Stimulated activated CD8-positive, alpha-beta memory T cell treated with anti-CD3 and anti-CD28 coated beads, Interleukin-15, amount 100 ng/mL, for 4 hours (primary cell): Measurements from ENCODE around the gene BACH2.

Source experiments
- DNase-seq, 2 donors: peaks; one replicate each; pipeline ENCODE4 v3.0.0-alpha.2; 2020; ENCODE audit warnings: low read depth in 2 of 2

The BACH2 gene

DNA sequence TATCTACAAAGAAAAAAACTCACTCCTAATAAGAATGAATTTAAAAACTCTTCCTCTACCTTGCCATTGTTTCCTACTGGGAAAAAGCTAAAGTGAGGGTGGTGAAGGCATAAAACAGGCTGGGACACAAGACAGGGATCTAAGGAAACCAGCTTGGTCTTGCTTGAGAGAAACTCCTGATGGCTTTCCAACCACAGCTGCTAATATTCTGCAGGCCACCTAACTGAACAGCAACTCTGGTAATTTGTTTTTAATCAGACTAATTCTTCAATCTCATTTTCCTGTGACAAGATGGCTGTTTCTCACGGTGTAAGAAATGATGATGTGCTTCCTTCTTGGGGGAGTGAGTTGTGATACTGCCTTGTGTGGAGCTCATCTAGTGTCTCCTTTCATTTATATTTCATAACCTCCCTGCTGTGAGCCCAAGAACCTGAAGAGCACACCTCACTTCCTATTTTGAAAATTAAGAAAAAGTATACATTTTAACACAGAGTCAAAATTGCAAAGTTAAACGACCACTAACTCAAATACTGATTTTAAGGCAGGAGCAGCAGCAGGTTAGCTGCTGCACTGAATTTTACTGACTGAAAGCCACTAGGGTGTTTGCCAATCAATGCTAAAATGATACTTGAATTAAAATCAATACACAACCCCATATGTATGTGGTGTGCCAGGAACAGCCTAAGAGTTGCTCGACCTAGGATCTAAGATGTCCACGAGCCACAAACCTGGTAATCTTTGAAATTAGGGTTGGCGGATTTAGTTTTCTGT is 58.0 kb downstream of the BACH2 start:
- DNase-seq: no peak

DNA sequence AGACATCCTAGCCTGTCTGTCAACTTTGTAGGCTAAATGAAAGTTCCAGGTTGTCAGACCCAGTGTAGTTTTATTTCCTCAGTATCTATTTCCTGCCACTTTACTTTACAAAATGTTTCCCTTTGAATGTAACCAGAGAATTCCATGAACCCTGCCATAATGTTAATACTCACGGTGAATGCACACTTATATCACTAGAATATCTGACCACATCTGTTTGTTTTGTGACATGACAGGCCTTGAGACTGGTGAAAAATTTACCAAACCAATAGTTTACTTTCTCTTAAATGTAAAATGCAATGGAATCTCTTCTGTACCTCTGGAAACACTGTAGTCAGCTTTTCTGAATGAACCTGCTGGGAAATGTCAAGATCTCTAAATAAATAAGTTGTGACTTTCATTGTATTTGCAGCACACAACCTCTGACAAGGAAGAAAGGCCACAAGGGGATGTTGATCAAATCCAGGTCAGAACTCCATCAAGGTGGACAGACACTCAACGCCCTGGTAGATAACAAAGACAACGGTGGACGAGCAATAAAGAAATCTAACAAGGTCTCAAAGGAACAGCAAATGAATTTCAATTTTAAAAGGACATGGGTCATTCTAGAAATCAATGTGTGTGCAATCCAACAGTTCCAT is 59.2 kb downstream of the BACH2 start:
- no peak for DNase-seq

DNA sequence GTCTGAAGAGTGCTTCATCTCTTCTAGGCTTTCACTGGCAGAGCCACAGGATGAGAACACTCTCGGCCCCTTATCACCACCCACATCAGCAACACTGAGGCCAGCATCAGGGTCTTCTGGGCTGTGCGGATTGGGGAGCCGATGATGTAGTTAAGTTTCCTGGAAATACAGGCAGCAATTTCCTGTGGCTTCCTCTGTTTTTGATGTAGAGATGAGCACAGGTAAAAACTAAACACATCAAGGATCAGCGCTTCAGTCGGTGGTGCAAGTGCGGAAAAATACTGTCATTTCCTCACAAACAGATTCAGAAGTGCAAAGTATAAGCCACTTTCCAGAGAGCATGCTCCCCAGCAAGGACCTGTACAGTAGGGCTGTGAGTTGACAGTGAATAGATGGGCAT is 62.6 kb downstream of the BACH2 start:
- peak; percentile 50 to 79 for DNase-seq

DNA sequence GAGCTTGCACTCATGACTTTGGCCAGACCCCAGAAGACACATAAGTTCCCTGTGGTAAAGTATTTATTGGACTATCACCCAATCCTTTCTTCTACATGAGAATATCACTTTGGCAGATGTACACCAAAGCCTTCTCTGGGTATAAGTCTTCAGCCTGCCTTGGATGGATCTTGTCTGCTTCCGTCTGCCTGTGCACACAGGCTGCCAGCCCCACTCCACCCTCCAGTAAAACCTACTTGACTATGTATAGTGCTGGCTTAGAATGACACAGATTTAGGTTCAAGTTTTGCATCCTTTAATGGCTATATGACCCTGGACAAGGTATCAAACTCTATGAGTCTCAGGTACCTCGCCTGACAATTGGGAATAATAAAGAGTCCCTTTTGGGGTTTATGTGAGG is 63.4 kb downstream of the BACH2 start:
- DNase-seq: no peak

DNA sequence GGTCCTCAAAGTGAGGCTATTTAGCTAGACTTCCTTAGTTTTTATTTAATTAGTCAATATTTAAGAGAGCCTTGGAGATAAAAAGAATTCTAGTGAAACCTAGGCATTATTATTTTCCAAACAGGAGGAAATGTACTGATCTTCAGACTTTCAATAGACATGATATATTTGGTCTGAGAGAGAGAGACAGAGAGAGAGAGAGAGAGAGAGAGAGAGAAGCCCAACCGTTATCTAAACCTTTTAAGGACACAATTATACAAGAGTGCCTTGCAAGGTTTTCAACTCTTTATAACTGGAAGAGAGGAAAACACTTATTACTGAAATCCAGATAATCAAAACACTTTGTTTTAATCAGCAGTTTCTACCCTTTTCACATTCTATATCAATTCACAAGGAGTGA is 64.8 kb downstream of the BACH2 start:
- no peak for DNase-seq

DNA sequence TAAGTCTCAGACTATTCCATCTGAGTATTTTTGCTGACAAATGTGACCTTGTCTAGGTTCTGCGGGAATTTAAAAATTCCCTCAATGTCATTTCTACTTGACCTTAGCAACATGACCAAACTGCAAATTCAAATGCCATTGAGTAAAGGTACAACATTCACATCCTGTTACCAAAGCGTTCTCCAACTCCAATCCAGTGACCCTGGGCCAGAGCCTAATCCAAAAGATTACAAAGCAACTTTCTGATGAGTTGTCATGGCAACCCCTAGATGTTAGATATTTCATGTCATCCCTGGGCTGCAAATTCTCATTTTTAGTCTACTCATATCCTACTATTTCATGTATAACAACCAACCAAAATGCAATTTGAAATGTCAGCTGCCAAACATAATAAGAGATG is 65.3 kb downstream of the BACH2 start:
- DNase-seq: no peak

DNA sequence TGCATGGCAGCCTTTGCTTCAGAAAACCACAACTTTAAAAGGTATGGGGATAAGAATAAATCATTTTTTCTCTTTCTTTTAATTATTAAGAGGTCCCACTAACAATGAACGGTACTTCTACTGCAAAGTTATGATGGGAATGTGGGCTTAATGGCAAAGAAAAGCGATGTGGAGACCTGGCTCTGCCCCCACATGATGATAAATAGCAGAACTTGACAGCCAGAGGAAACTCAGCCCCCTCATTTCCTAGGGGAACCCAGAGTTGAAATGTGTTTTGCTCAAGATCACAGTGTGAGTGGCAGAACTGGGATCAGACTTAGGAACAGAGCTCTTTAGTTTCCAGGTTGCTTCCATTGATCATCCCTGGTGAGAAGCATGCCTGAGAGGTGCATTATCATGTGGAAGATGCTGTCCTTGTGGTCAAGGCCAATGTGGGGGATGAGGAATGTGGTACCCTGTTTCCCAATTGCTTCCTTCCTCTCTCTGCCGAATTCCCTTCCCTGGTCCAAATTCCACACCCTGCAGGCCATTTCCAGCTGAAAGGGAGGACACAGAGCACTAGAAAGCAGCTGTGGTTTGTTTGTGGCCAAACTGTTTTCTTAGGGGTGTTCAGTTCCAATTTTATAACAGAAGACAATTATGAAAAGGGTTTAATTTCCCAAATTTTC is 66.0 kb downstream of the BACH2 start:
- DNase-seq: no peak

DNA sequence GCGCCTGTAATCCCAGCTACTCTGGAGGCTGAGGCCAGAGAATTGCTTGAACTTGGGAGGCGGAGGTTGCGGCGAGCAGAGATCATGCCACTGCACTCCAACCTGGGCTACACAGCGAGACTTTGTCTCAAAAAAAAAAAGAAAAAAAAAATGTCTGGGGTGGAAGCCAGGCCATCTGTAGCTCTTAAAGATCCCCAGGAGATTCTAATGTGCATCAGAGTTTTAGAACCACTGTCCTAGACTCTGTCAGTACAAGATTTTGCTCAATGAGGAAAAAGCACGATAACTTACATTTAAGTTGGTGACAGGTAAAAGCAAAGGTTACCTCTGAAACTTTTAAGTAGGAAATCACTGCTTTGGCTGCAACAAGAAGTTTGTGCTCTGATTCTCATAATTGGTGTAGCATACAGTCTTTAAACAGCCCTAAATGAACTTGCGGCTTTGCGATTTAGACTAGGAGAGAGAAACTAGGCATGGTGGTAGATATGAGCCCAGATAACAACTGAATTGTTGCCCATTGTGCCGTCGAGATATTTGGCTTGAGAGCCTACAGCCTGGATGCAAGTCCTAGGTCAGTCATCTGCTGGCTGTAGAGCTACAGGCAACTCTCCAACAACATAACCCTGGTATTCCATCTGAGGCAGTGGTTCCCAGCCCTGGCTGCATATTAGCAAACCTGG is 67.2 kb downstream of the BACH2 start:
- no peak for DNase-seq

DNA sequence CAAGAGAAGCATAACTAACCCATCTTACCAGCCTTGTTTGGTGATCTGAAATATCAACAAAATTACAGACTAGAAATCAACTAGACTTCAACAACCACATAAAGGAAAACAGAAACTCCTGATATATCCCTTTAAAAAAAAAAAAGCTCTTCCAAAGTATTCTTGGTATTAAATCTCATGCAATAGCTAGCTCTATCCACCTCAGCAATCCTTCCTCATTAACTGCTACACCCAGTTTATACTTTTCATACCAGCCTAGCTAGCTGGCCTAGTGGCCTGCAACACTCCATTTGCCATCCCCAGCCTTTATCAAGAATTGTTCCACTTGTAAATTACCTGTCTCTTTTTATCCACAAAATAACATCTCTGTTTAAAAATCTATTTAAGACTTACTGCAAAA is 69.0 kb downstream of the BACH2 start:
- no peak for DNase-seq

DNA sequence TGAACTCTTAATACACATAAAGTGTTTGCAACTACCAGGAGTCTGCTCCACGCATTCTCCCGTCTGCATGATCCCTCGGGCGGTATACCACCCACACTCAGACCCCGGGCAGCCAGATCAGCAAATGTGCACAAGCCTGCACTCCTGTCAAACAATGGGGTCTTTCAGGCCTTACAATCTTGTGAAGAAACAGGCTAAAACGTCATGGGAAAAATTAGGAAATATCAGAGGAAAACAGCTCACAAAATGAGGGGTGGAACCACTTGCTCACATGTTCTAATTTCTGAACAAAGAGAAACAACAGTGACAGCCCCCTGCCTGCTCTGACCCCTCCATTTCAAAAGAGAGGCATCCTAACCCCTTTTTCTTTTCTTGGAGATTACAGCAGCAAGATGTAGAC is 69.4 kb downstream of the BACH2 start:
- no peak for DNase-seq

DNA sequence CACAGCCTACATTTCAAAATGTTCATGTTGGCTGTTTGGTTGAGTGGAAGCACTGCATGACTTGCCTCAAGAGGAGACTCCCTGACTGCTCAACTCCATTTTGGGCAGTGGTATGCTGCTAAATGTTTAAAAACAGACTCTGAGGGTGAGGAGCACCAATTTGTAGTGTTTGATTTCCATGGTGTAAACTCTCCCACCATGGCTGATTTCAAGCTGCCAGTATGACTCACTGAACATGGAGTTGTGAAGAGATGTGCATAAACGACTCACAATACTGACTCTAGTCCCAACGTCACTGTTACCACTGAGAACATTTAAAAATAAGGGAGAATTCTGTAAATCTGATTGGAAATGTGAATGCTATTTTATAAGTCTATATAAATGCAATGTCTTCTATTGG is 70.4 kb downstream of the BACH2 start:
- DNase-seq: no peak

DNA sequence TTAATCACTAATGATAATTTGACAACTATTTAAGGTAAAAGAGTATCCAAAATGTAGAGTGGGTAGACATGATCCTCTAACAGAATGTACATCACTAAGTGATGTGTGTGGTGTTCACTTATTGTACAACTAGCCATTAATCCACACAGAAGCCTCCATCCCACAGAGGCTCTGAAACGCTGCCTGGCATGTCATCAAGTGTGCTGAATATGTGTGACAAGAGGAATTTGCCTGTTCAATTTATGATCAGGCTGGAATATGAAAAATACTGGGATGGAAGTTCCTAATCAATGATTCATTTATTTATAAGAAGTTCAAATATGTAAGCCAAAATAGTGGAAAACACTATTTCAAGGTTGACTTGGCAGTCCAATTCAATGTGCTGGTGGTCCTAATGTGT is 72.4 kb downstream of the BACH2 start:
- no peak for DNase-seq

DNA sequence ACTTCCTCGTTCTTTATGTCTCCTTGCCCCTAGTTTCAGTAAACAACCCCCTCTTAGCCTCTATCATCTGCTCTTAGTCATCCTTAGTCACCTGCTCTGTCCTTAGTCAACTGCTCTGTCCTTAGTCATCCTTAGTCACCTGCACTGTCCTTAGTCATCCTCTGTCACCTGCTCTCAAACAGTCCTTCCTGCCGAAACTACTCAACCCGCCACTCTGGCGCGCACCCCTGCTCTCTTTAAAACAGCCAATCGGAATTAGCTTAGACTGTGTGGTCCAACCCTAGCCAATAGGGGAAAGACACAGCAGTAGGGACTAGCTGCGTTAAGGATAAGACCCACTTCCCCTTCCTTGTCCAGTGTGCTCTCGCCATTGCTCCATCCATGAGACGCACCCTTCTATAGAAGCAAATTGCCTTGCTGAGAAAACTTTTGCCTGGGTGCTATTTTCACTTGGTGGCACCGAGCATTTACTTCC is 73.9 kb downstream of the BACH2 start:
- DNase-seq: peak in 1 of 2 donors; percentile 43

DNA sequence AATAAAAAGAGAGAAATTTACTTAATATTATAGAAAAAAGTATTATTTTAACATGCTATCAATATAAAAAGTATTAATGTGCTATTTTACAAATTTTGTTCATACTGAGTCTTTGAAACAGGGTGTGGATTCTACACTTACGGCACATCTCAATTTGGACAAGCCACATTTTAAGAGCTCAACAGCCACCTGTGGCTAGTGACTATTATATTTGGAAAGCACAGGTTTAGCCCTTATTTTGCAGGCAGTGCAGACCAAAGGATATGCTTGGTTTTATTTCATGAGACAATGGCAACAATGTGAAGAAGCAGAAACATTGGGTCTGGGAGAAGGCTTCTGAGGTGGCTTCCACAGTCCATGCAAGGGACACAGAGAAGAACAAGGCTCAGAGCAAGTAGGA is 74.6 kb downstream of the BACH2 start:
- no peak for DNase-seq

DNA sequence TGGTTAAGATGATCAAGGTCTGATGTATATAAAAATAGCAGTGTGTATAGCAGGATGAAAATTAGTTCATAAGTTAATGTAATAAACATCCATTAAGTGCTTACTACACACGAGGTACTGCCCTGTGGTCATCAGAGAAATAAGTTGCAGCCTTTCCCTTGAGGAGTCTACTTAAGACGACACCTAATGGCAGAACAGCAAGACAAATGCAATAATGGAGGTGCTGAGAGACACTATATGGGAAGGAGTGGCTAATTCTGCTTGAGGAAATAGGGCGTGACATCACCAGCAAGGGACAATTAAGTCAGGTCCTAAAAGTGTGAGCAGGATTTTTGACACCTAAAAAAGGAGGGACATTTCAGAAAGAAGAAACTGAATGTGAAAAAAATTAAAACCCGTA is 75.2 kb downstream of the BACH2 start:
- no peak for DNase-seq

DNA sequence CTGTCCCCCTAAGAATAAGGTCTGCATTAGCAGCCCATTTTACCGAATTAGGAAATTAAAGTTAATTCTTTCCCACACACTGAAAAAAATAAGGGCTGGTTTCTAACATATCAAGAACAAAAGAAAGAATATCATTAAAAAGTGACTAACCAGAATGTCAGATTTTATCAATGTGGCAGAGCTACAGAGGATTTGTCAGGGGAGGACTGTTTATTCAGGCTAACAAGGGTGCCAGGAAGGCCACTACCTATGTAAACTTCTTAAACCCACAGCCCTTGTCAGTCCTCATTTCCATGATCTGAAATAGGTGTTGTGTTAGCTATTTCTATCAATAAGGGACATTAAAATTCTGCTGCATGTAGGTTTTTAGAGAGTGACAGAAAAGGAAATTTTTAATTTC is 76.4 kb downstream of the BACH2 start:
- no peak for DNase-seq

DNA sequence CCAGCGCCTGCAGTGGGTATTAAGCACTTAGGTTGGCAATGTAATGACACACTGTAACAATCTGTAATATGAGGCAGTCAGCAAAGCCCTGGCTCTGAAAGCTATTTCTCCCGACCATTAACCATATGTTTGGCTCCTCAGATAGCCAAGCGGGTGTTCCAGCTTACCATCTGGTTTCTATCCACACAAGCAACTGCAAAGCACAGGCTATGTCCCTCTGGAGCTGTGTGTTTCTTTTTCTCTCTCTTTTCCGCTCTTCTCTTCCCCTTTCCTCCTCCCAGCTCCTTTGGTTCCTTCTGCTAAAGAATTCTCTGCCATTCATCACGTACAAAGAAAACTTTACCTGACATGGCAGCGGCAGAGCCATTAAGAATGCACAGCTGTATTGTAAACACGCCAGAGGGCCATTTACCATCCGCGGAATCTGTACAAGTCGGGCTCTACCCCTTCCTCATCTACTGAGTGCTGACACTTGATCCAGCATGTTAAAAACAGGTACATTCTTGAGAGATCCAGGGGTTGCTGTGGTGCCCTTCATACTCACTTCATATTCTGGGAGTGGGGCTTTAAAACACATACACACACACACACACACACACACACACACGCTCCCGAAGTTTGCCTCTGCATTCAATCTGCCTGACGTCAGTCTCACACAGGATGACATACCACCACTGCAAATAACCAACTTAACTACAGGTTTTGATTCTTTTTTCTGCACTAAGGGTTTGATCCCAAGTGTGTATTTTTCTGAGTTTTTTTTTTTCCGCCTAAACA is 77.2 kb downstream of the BACH2 start:
- no peak for DNase-seq

DNA sequence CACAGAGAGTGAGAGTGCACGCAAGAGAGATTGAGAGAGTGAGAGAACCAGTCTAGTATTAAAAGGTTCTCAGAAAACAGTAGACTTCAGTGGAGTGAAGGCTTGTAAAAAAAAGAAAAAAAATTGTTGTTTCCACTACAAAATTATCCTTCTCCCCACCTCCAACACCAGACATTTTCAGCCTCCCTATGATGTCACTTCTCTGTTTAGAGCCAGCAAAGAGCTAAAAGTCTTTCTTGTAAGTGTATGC is 77.8 kb downstream of the BACH2 start:
- no peak for DNase-seq

DNA sequence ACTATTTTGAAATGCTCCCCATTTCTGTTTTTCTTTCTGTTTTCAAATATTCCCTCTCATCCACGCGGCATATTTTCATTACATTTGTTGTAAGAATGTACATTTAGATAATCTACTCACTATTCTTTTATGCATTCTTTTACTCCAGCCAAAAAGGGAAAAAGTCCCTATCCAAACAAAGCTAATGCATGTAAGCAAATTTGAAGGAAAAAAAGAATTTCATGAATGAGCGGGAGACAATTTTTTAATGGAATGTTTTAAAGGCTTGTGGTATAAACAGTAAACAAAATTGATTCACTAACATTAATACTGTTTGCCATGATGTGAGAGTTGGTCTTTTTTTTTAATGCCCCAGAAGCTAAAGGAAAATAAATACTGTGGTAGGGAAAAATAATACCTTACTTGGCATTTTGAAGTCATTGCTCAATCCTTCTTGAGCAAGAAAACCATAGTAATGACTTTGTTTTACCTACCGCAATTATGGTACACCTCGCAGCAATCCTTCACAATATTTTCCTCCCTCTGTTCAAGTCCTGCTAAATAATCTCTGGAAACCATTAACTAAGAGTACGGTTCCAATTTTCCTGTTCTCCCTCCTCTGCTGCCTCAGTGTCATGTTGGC is 79.0 kb downstream of the BACH2 start:
- DNase-seq: no peak

DNA sequence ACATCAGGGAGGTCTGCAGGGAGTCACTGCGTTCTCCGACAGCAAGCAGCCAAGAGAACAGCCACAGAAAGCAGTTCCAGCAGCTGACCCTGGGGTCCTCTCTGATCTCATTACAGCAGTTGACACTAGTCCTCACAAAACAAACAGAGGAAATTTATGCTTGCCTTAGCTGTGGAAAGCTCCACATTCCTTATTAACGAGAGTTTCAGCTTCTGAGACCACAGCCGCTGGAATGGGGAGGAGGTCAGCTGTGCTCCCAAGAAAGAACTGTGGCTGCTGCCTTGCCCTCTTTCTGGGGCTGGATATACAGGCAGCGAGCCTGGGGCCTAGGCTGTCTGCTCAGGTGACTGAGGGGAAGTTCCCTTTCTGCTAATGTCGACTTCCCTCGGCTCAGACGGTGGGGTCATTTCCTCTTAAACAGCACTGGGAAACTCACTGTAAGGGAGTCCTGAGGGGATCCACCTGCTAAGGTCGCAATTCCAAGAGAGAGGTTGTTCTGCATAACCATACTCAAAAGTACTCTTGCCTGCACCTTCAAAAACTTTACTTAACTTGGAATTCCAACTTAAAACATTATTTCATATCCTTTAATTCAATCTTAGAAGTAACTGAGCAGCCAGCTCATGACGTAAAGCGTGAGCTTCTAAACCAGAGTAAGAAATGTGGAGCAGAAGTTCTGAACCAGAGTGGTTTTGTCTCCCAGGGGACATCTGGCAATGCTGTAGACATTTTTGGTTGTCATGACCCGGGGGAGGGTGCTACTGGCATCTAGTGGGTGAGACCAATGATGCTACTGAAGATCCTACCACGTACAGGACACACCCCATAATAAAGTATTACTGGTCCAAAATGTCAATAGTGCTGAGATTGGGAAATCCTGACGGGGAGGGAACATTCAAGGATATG is 80.3 kb downstream of the BACH2 start:
- DNase-seq: no peak
